ENCODE measurements around the gene PTPRR.
A peak's percentile ranks its signal among the peaks of the same experiment; 100 is the strongest.

The PTPRR gene

DNA sequence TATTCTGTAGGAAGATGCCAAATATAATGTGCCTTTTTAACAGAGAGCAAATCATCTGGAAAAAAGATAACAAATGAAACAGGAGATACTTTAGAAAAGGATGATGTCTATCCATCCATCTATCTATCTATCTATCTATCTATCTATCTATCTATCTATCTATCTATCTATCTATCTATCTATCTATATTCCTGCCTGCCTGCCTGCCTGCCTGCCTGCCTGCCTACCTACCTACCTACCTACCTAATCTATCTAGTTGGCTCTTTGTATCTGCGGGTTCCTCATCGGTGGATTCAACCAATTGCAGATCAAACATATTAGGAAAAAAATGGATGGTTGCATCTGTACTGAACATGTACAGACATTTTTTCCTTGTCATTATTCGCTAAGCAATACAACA is 294.4 kb downstream of the PTPRR start:
- no peaks in the 10 kb centered on the region for H3K27me3 ChIP-seq (ENCODE audit: control insufficient read depth, insufficient read depth, low read length)
- no peak overlapping the region for H3K27ac ChIP-seq (ENCODE audit: low read depth, low read length)
- 0 out of 2 replicates have a peak, but pooled peaks cover 4% of the 10 kb centered on the region for H3K4me1 ChIP-seq (ENCODE audit: control insufficient read depth, insufficient read depth, low read length)
- H3K36me3 ChIP-seq (ENCODE audit: control insufficient read depth, insufficient read depth, low read length) = no peaks in the 10 kb centered on the region
- no peak overlapping the region for H3K4me3 ChIP-seq (ENCODE audit: low read depth, low read length)
- no peaks in the 10 kb centered on the region for H3K9me3 ChIP-seq (ENCODE audit: control insufficient read depth, insufficient read depth, low read length)
- H3K9ac ChIP-seq (ENCODE audit: low read depth, low read length) = no peak overlapping the region

DNA sequence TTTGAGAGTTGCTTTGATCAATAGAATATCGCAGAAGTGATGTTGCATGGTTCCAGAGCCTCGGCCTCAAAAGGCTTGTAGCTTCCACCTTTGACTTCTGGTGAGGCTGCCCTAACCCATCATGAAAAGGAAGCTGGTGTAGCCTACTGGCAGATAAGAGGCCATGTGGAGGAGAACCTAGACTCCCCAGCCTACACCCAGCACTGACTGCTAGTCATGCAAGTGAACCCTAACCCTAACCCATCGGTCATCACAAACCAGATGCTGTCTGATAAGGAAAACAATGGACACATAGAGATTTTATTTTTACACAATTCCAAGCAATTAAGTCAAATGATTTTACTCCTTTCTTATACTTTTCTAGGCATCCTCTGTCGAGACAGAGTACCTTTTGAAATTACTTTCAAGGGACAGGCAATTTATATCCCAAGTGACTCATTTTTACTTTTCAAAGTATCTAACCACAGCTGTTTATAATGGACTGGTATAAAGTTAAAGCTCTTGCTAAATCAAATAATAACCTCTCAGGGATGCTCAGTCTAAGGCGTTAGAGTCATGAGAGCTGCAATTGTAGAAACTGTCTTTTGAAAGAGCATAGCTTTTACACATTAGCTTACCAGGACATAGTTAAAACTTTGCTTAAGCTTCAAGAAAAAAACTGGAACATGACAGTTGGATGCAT is 300.9 kb downstream of the PTPRR start:
- H3K4me1 ChIP-seq (ENCODE audit: control insufficient read depth, insufficient read depth, low read length) = peaks cover 16% of the 10 kb centered on the region
- H3K9ac ChIP-seq (ENCODE audit: low read depth, low read length) = no peak overlapping the region
- H3K27ac ChIP-seq (ENCODE audit: low read depth, low read length) = no peak overlapping the region
- no peaks in the 10 kb centered on the region for H3K9me3 ChIP-seq (ENCODE audit: control insufficient read depth, insufficient read depth, low read length)
- H3K27me3 ChIP-seq (ENCODE audit: control insufficient read depth, insufficient read depth, low read length) = no peaks in the 10 kb centered on the region
- H3K36me3 ChIP-seq (ENCODE audit: control insufficient read depth, insufficient read depth, low read length) = no peaks in the 10 kb centered on the region
- no peak overlapping the region for H3K4me3 ChIP-seq (ENCODE audit: low read depth, low read length)

DNA sequence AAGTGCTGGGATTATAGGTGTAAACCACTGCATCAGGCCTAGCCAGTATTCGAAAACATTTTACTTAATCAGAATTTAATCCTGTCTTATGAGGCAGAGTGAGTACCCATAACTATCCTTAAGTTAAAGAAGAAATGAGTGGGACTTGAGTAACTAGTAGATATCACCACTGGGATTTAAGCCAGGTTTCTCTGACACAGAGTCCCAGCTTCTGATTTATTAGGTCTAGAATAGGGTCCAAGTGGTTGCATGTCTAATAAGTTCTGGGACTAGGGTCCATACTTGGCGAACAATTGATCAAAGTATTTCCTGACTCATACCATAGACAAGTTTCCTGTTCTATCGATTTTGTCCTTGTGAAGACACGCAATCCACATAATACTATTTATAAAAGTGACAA is 302.2 kb downstream of the PTPRR start:
- H3K36me3 ChIP-seq (ENCODE audit: control insufficient read depth, insufficient read depth, low read length) = no peaks in the 10 kb centered on the region
- H3K27ac ChIP-seq (ENCODE audit: low read depth, low read length) = no peak overlapping the region
- no peak overlapping the region for H3K9ac ChIP-seq (ENCODE audit: low read depth, low read length)
- no peaks in the 10 kb centered on the region for H3K9me3 ChIP-seq (ENCODE audit: control insufficient read depth, insufficient read depth, low read length)
- H3K4me1 ChIP-seq (ENCODE audit: control insufficient read depth, insufficient read depth, low read length) = peaks cover 20% of the 10 kb centered on the region
- no peaks in the 10 kb centered on the region for H3K27me3 ChIP-seq (ENCODE audit: control insufficient read depth, insufficient read depth, low read length)
- H3K4me3 ChIP-seq (ENCODE audit: low read depth, low read length) = no peak overlapping the region

DNA sequence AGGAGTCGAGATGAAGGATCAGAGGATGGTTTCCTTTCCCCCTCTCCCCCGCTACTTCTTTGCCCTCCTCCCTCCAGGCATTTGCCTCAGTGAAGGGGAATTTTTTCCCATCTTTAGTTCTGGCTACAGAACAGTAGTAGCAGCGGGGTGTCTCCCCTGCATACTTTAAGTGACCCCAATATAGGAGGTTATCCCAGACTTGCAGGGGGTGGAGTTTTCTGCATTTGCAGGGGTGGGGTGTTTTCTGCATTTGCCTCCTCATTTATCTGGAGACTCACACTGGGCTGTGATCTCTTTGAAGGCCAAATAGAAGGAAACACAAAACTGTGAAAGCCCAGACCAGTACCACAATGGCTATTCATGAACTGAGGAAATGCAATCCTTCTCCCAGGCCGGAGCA is 303.1 kb downstream of the PTPRR start:
- H3K9me3 ChIP-seq (ENCODE audit: control insufficient read depth, insufficient read depth, low read length) = no peaks in the 10 kb centered on the region
- H3K36me3 ChIP-seq (ENCODE audit: control insufficient read depth, insufficient read depth, low read length) = no peaks in the 10 kb centered on the region
- no peak overlapping the region for H3K27ac ChIP-seq (ENCODE audit: low read depth, low read length)
- H3K4me3 ChIP-seq (ENCODE audit: low read depth, low read length) = no peak overlapping the region
- H3K9ac ChIP-seq (ENCODE audit: low read depth, low read length) = no peak overlapping the region
- H3K4me1 ChIP-seq (ENCODE audit: control insufficient read depth, insufficient read depth, low read length) = peaks cover 20% of the 10 kb centered on the region
- H3K27me3 ChIP-seq (ENCODE audit: control insufficient read depth, insufficient read depth, low read length) = no peaks in the 10 kb centered on the region

DNA sequence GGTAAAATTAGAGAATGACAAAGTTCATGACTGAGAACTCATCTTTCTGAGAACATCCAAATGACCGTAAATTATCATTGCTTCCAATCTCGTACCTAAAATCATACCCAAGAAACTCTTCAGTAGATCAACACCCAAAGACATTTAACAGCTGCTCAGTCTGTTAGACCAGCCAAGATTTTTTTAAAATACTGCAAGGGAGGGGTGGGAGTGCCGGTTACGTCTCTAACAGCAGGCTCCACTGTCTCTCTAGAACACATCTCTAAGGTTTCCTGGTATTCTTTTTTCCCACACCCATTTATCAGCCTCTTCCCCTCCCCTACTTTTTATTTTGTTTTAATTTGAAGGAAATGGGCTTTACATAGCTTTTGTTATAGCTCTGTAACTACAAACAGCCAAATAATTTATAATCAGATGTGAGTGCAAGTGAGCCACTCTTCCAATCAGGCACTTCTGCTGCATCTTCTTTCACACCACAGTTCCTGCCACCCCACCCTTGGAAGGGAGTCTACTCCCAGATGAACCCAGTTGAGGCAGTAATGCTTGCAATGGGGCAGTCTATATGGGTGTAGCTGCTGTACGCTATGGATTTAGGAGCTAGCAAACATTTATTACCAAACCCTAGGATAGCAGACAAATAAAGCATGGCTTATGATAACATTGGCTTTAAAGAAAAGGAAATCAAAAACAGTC is 305.2 kb downstream of the PTPRR start:
- H3K4me3 ChIP-seq (ENCODE audit: low read depth, low read length) = no peak overlapping the region
- H3K27ac ChIP-seq (ENCODE audit: low read depth, low read length) = no peak overlapping the region
- peaks cover 20% of the 10 kb centered on the region for H3K4me1 ChIP-seq (ENCODE audit: control insufficient read depth, insufficient read depth, low read length)
- no peaks in the 10 kb centered on the region for H3K9me3 ChIP-seq (ENCODE audit: control insufficient read depth, insufficient read depth, low read length)
- no peak overlapping the region for H3K9ac ChIP-seq (ENCODE audit: low read depth, low read length)
- H3K36me3 ChIP-seq (ENCODE audit: control insufficient read depth, insufficient read depth, low read length) = no peaks in the 10 kb centered on the region
- H3K27me3 ChIP-seq (ENCODE audit: control insufficient read depth, insufficient read depth, low read length) = peaks cover 8% of the 10 kb centered on the region

DNA sequence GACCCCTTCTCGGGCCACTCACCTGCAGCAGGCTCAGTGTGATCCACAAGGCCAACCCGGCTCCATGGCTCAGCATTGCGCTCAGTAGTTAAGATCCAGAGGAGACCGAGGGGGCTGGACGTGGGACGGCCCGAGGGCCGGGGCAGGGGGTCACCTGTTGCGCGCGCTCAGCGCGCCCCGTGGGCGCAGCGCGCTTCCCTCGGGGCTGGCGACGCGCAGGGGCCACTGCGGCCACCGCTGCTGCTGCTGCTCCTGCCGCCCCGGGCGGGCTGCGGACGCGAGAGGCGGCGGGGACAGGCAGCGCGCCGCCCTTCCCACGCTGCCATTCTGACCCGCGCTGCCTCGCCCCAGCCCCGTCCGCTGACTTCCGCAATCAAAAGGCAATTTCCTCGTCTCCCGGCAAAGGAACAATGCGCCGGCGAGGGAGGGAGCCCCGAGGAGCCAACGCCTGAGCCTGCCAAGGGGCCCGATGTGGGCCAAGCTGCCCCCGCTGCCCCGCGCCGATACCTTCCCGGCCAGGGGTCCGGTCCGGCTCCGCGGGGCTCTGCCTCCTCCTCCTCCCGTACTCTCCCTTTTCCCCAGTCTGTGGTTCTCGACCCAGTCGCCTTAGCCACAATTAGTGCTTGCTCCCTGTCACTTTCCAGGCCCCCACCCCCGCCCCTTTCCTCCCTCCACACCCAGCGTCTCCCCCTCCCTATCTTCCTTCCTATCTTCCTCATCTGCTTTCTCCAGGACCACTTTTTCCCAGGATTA is 310.6 kb downstream of the PTPRR start:
- Histone ChIP-seq H3K9me3 (ENCODE audit: control insufficient read depth, insufficient read depth, low read length) (no peaks in the 10 kb centered on the region), H3K9ac (ENCODE audit: low read depth, low read length) (no peak overlapping the region), H3K27ac (ENCODE audit: low read depth, low read length) (no peak overlapping the region), H3K4me1 (ENCODE audit: control insufficient read depth, insufficient read depth, low read length) (peaks cover 11% of the 10 kb centered on the region), H3K27me3 (ENCODE audit: control insufficient read depth, insufficient read depth, low read length) (peaks cover 30% of the 10 kb centered on the region), H3K36me3 (ENCODE audit: control insufficient read depth, insufficient read depth, low read length) (no peaks in the 10 kb centered on the region), H3K4me3 (ENCODE audit: low read depth, low read length) (peak overlapping the region; percentile 77)

DNA sequence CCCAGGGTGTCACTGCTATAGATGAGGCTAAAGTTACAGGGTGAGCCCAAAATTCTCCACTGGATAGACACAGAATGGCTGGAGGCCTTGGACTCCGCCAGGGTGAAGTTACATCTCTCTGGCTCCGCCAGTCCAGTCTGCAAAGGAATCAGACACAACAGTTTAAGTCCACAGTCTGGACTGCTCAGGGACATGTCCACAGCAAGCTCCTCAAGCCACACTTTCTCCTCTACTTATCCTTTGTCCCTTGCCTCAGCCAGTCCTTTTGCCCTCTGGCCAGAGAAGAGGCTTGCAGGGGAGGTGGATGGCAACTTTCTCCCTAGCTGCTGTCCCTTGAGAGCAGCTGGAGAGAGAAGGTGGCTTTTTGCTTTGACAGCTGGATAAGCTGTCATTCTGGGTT is 311.3 kb downstream of the PTPRR start:
- H3K27ac ChIP-seq (ENCODE audit: low read depth, low read length) = no peak overlapping the region
- H3K4me3 ChIP-seq (ENCODE audit: low read depth, low read length) = peak overlapping the region; percentile 77
- no peak overlapping the region for H3K9ac ChIP-seq (ENCODE audit: low read depth, low read length)
- H3K4me1 ChIP-seq (ENCODE audit: control insufficient read depth, insufficient read depth, low read length) = peaks cover 5% of the 10 kb centered on the region; the same call in 1 of the 2 replicates
- H3K27me3 ChIP-seq (ENCODE audit: control insufficient read depth, insufficient read depth, low read length) = peaks cover 30% of the 10 kb centered on the region
- no peaks in the 10 kb centered on the region for H3K9me3 ChIP-seq (ENCODE audit: control insufficient read depth, insufficient read depth, low read length)
- H3K36me3 ChIP-seq (ENCODE audit: control insufficient read depth, insufficient read depth, low read length) = no peaks in the 10 kb centered on the region

DNA sequence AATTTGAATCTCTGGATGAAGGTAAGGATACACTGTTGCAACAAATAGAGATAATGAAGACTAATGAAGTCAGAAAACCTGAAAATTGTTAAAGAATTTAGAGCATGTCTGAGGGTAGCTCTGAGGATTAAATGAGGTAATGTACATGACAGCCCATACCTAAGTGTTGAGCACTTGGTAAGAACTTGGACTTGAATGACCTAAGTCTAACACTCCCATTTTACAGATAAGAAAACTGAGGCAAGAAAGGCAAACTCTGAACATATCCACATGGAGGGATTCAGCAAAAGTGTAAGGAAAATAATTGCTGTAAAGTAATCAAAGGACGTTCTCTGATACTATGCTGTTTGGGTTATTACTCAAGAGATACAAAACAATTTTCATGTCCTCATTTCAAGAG is 312.4 kb downstream of the PTPRR start:
- peaks cover 30% of the 10 kb centered on the region for H3K27me3 ChIP-seq (ENCODE audit: control insufficient read depth, insufficient read depth, low read length)
- no peaks in the 10 kb centered on the region for H3K9me3 ChIP-seq (ENCODE audit: control insufficient read depth, insufficient read depth, low read length)
- H3K27ac ChIP-seq (ENCODE audit: low read depth, low read length) = no peak overlapping the region
- no peak overlapping the region for H3K4me3 ChIP-seq (ENCODE audit: low read depth, low read length)
- H3K36me3 ChIP-seq (ENCODE audit: control insufficient read depth, insufficient read depth, low read length) = no peaks in the 10 kb centered on the region
- no peak overlapping the region for H3K9ac ChIP-seq (ENCODE audit: low read depth, low read length)
- peaks cover 5% of the 10 kb centered on the region; the same call in 1 of the 2 replicates for H3K4me1 ChIP-seq (ENCODE audit: control insufficient read depth, insufficient read depth, low read length)

DNA sequence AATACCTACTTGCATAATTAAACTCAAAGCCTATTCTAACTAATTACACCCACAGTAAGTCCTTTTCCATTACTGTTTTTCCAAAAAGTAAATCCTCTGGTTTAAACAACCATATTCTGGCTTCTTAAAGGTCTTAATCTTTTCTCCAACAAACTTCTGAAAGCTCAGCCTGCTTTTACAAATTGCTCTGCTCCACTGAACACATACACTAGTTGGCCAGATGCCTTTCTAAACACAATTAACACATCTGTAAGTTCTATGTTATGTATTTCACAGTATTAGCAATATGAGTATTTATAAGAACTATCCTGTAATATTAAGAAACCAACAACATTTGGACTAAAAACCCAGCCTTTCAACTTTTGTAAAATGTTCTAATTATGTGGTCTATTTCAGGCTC is 313.4 kb downstream of the PTPRR start:
- H3K27ac ChIP-seq (ENCODE audit: low read depth, low read length) = no peak overlapping the region
- H3K4me3 ChIP-seq (ENCODE audit: low read depth, low read length) = no peak overlapping the region
- H3K9me3 ChIP-seq (ENCODE audit: control insufficient read depth, insufficient read depth, low read length) = no peaks in the 10 kb centered on the region
- H3K27me3 ChIP-seq (ENCODE audit: control insufficient read depth, insufficient read depth, low read length) = peaks cover 30% of the 10 kb centered on the region
- peaks cover 5% of the 10 kb centered on the region; the same call in 1 of the 2 replicates for H3K4me1 ChIP-seq (ENCODE audit: control insufficient read depth, insufficient read depth, low read length)
- no peaks in the 10 kb centered on the region for H3K36me3 ChIP-seq (ENCODE audit: control insufficient read depth, insufficient read depth, low read length)
- no peak overlapping the region for H3K9ac ChIP-seq (ENCODE audit: low read depth, low read length)

DNA sequence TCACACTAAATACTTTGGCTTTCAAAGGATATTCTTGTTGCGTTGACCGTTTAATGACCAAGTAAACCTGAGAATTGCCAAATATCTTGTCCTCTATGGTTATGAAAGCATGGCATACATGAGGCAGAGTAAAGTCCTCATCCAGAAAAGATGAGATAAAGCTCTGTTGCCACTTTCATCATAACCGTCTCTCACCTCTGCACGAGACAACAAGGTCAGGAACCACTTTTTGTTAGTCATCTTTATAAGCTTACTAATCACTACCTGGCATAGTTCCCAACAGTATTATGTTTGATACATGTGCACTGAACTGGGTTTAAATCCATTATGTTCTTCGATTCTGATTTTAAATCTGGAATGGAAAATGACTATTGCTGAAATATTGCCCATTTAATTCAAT is 314.6 kb downstream of the PTPRR start:
- no peaks in the 10 kb centered on the region for H3K9me3 ChIP-seq (ENCODE audit: control insufficient read depth, insufficient read depth, low read length)
- H3K36me3 ChIP-seq (ENCODE audit: control insufficient read depth, insufficient read depth, low read length) = no peaks in the 10 kb centered on the region
- H3K27ac ChIP-seq (ENCODE audit: low read depth, low read length) = no peak overlapping the region
- H3K27me3 ChIP-seq (ENCODE audit: control insufficient read depth, insufficient read depth, low read length) = peaks cover 29% of the 10 kb centered on the region
- H3K9ac ChIP-seq (ENCODE audit: low read depth, low read length) = no peak overlapping the region
- peaks cover 5% of the 10 kb centered on the region; the same call in 1 of the 2 replicates for H3K4me1 ChIP-seq (ENCODE audit: control insufficient read depth, insufficient read depth, low read length)
- H3K4me3 ChIP-seq (ENCODE audit: low read depth, low read length) = no peak overlapping the region

DNA sequence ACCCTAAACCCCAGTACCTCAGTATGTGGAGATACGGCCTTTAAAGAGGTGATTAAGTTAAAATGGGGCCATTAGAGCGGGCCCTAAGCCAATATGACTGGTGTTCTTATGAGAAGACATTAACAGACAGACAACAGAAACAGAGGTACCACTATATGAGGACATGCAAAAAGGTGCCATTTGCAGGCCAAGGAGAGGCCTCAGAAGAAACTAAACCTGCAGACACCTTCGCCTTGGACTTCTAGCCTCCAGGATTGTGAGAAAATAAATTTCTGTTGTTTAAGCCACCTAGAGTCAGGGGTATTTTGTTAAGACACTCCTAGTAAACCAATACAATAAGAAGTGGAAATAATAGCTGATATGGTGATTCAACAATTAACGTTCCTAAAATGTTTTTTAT is 315.9 kb downstream of the PTPRR start:
- Histone ChIP-seq H3K9ac (ENCODE audit: low read depth, low read length) (no peak overlapping the region), H3K4me1 (ENCODE audit: control insufficient read depth, insufficient read depth, low read length) (peaks cover 5% of the 10 kb centered on the region; the same call in 1 of the 2 replicates), H3K9me3 (ENCODE audit: control insufficient read depth, insufficient read depth, low read length) (no peaks in the 10 kb centered on the region), H3K27me3 (ENCODE audit: control insufficient read depth, insufficient read depth, low read length) (peaks cover 17% of the 10 kb centered on the region), H3K4me3 (ENCODE audit: low read depth, low read length) (no peak overlapping the region), H3K27ac (ENCODE audit: low read depth, low read length) (no peak overlapping the region), H3K36me3 (ENCODE audit: control insufficient read depth, insufficient read depth, low read length) (no peaks in the 10 kb centered on the region)

All from HUES48 (cell line).